GM12872 (cell line): ENCODE measurements around the gene SRCIN1.

ENCODE experiments used
- TF ChIP-seq, protein P1 (sequence below): IDR thresholded peaks from 3 replicates; pipeline ENCODE4 v1.5.1; 2011; ENCODE audit warnings: low read depth, mild to moderate bottlenecking, low read length, moderate library complexity; ENCODE audit not compliant: insufficient read depth

Gene SRCIN1

DNA sequence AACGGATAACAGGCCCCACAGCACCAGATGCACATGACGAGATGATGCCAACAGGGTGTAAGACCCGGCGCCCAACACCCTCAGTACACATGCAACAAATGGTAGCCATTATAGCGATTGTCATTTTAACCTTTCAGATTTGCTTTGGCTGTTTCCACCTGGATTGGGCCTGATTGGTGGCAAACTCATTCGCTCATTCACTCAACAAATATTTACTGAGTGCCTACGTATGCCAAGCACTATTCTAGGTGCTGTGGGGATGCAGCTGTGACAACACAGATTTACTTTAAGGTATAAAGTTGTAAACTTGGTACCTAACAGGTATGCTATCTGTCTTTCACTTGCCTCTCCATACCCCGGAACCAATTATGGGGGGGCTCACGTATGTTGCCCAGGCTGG lies 66.8 kb downstream of the SRCIN1 start:
- TF ChIP-seq, protein P1, sequence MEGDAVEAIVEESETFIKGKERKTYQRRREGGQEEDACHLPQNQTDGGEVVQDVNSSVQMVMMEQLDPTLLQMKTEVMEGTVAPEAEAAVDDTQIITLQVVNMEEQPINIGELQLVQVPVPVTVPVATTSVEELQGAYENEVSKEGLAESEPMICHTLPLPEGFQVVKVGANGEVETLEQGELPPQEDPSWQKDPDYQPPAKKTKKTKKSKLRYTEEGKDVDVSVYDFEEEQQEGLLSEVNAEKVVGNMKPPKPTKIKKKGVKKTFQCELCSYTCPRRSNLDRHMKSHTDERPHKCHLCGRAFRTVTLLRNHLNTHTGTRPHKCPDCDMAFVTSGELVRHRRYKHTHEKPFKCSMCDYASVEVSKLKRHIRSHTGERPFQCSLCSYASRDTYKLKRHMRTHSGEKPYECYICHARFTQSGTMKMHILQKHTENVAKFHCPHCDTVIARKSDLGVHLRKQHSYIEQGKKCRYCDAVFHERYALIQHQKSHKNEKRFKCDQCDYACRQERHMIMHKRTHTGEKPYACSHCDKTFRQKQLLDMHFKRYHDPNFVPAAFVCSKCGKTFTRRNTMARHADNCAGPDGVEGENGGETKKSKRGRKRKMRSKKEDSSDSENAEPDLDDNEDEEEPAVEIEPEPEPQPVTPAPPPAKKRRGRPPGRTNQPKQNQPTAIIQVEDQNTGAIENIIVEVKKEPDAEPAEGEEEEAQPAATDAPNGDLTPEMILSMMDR: no peak

DNA sequence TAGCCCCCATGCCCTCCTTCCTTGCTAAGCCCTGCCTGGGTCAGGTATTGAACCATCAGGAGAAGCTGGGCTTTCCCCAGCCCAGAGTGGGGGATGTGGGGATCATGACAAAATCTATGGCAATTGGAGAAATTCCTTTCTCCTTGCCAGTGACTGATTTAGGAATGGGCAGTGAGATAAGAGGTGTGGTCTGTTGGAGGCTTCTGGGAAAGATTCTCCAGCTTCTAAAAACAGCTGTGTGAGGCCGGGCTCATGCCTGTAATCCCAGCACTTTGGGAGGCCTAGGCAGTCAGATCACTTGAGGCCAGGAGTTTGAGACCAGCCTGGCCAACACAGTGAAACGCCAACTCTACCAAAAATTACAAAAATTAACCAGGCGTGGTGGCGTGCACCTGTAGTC lies 69.1 kb downstream of the SRCIN1 start:
- TF ChIP-seq, protein P1: no peak

DNA sequence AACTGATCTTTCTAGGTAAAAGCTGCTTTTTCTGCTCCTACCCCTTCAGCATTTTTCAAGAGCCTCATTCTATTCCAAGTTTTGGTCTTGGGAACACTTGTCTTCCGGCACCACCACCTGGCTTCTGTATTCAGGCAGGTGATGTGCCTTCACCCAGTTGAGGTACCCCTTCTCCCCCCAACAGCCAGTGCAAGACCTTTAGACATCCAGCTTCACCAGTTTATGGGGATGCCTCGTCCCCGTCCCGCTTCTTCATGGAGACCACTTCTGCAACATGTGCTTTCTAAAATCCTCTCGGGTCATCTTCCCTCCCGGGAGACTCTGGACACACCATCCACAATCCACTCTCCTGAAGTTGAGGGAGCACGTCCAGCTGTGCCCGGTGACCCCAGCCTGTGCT lies 69.9 kb downstream of the SRCIN1 start:
- TF ChIP-seq, protein P1: no peak

DNA sequence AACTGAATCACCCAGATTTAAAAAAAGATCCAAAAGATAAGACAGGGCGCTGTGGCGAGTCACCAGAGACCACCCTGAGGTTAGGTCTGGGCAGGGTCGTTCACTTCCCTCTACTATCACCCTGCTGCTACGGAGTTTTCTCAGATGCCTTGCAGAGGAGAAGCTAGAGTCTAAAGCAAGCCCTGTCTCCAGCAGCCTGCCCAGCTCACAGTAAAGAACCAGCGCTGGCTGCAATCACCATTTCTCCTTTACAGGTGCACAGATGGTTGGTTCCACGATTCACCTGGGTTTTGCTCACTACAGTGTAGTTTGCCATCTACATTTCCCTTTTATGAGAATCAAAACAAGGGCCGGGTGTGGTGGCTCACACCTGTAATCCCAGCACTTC lies 71.3 kb downstream of the SRCIN1 start:
- TF ChIP-seq, protein P1: no peak

DNA sequence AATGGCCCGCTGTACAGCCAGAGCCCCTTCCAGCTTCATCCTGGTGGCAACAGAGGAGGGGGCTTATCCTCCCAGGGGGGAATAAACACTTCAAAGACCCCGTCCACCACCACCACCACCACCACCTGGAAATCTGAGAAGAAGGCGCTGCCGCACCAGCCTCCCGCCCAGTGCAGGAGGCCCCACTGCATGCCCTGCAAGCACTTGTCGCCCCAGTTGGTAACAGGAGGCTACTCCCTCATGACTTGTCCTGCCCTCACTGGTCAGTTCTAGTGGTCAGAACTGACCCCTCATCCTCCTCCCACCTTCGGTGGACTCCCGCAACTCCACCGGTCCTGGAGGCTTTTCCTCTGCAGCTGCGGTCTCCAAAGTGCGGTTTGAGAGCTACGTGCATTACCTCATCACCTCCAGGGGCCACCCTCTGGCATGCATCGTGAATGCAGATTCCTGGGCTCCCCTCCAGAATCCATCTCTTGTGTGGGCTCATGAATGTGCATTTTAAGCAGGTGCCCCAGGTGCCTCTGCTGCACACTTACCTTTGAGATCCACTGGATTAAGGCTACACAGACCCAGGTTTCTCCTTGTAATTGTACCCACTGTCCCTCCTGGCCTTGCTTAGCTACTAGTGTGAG lies 71.8 kb downstream of the SRCIN1 start:
- TF ChIP-seq, protein P1: no peak

DNA sequence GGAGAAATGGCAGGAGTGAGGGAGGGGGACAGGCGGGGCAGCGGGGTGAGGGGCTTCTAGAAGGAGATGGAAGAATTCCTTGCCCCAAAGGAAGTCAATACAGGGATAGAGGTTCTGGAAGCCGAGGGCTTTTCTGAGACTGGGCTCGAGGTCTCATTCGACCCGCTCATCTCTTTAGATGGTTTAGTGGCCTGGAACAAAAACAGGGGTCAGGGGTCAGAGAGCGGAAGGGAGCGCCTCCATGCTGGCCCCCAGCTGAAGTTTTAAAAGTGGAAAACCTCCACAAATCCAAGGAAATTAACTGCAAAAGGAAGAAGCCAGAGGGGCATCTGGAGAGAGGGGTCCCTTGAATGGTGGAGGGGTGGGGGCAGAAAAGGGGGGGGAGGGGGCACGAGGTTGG lies 72.5 kb downstream of the SRCIN1 start:
- TF ChIP-seq, protein P1: no peak

DNA sequence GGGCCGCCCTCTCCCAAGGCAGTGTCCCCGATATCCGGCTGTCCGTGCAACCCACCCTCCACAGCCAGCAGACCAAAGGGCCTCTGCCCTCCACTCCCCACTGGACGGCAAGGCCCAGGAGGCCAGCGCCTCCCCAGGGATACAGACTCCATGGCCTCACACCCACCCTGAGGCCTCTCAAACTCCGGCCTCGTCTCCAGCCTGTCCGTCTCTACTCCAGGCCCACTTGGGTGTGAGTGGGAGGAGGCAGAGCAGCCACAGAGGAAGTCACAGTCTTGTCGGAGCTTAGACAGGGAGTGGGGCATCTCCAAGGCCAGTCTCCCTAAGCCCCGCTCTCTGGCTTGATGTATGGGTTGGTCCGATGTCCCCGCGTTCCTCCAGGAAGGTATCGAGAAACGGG lies 73.3 kb downstream of the SRCIN1 start:
- TF ChIP-seq, protein P1: no peak
